ENCODE results near the gene EPB41L5. TPM values are rescaled to one million over a fixed set of nuclear protein-coding genes. Genes with fewer than 3 reads are reported as not detected.
"Not testable (repeated sequence)": the region's sequence is repeated elsewhere in the genome, so short reads cannot be mapped to it uniquely, and the experiment has no call there.

The EPB41L5 gene
- total RNA-seq, 1 donor, result 25.0 TPM

GRCh38 chr2:120109186-120110061 is 96.5 kb downstream of the EPB41L5 start:
- peak; percentile 41 for DNase-seq (ENCODE audit: low read depth)
- peak; percentile 37 for TF ChIP-seq CTCF (IDR thresholded peaks at IDR 0.05; ENCODE audit: insufficient read depth, low read depth, low read length)

GRCh38 chr2:120110062-120110362 is 97.1 kb downstream of the EPB41L5 start:
- no peak for TF ChIP-seq CTCF (IDR thresholded peaks at IDR 0.05; ENCODE audit: insufficient read depth, low read depth, low read length)
- no peak overlapping the region for H3K4me3 ChIP-seq (ENCODE audit: low read depth, low read length)
- DNase-seq (ENCODE audit: low read depth), result no peak

More at GRCh38 chr2:120109186-120110061, 96.5 kb downstream of the EPB41L5 start:
- H3K4me3 ChIP-seq (ENCODE audit: low read depth, low read length), result no peak overlapping the region

- TF ChIP-seq CTCF (IDR thresholded peaks at IDR 0.05; ENCODE audit: insufficient read depth, low read depth, low read length), result no peak
- peak; percentile 33 for DNase-seq (ENCODE audit: low read depth)
- no peak overlapping the region for H3K4me3 ChIP-seq (ENCODE audit: low read depth, low read length)
These were observed 97.6 kb downstream of the EPB41L5 start for GRCh38 chr2:120110507-120110906.

- no peak for TF ChIP-seq CTCF (IDR thresholded peaks at IDR 0.05; ENCODE audit: insufficient read depth, low read depth, low read length)
- no peak for DNase-seq (ENCODE audit: low read depth)
- no peak overlapping the region for H3K4me3 ChIP-seq (ENCODE audit: low read depth, low read length)
These were observed 98.3 kb downstream of the EPB41L5 start for GRCh38 chr2:120111193-120111592.

- TF ChIP-seq CTCF (IDR thresholded peaks at IDR 0.05; ENCODE audit: insufficient read depth, low read depth, low read length), result no peak
- H3K4me3 ChIP-seq (ENCODE audit: low read depth, low read length), result no peak overlapping the region
- no peak for DNase-seq (ENCODE audit: low read depth)
These were observed 105.1 kb downstream of the EPB41L5 start for GRCh38 chr2:120118018-120118417.

GRCh38 chr2:120118471-120118870 is 105.6 kb downstream of the EPB41L5 start:
- DNase-seq (ENCODE audit: low read depth), result no peak
- no peak for TF ChIP-seq CTCF (IDR thresholded peaks at IDR 0.05; ENCODE audit: insufficient read depth, low read depth, low read length)
- H3K4me3 ChIP-seq (ENCODE audit: low read depth, low read length), result no peak overlapping the region

GRCh38 chr2:120121337-120121736 is 108.5 kb downstream of the EPB41L5 start:
- not testable (repeated sequence) for H3K4me3 ChIP-seq (ENCODE audit: low read depth, low read length); DNase-seq (ENCODE audit: low read depth)

All from fibroblast of villous mesenchyme (primary cell).